Activated CD4-positive, alpha-beta T cell treated with anti-CD3 and anti-CD28 coated beads, Interleukin-2, amount 50 U/mL, for 48 hours (primary cell): Measurements from ENCODE around the gene RNF126.
"Not testable (repeated sequence)": the region's sequence is repeated elsewhere in the genome, so short reads cannot be mapped to it uniquely, and the experiment has no call there.

Experiments
- DNase-seq, 2 experiments: peaks; one replicate each; pipeline ENCODE4 v3.0.0-alpha.2; 2020

Gene RNF126

GRCh38 chr19:645912-646778, 16.9 kb downstream of the RNF126 start:
- DNase-seq: no peak

GRCh38 chr19:644789-645188, 18.2 kb downstream of the RNF126 start:
- DNase-seq: no peak

GRCh38 chr19:644363-644762, 18.7 kb downstream of the RNF126 start:
- DNase-seq: no peak

GRCh38 chr19:643736-644135, 19.3 kb downstream of the RNF126 start:
- DNase-seq: no peak

- DNase-seq: no peak
Observed at GRCh38 chr19:642767-643727, 20.0 kb downstream of the RNF126 start.

GRCh38 chr19:641702-642101, 21.3 kb downstream of the RNF126 start:
- no peak for DNase-seq

GRCh38 chr19:640606-641189, 22.3 kb downstream of the RNF126 start:
- DNase-seq: no peak

- no peak for DNase-seq
Observed at GRCh38 chr19:640161-640558, 22.9 kb downstream of the RNF126 start.

- peak; percentile 95 to 97 for DNase-seq
Observed at GRCh38 chr19:639253-640160, 23.5 kb downstream of the RNF126 start, which contains the start of gene FGF22. Gene FGF22 (plus strand): TSS chr19:639879. CDS start chr19:639926, 47 bp downstream.

GRCh38 chr19:638906-639252, 24.1 kb downstream of the RNF126 start:
- DNase-seq: no peak

- DNase-seq: no peak
Observed at GRCh38 chr19:634975-635652, 27.9 kb downstream of the RNF126 start.

GRCh38 chr19:633786-634639, 29.0 kb downstream of the RNF126 start:
- no peak for DNase-seq

- DNase-seq: peak; percentile 94 to 96
Observed at GRCh38 chr19:633068-633785, 29.8 kb downstream of the RNF126 start, which contains the start of gene POLRMT. Gene POLRMT (minus strand): TSS chr19:633537. CDS start chr19:633512, 25 bp downstream.

- DNase-seq: peak; percentile 64 to 71
Observed at GRCh38 chr19:632579-633067, 30.4 kb downstream of the RNF126 start.

GRCh38 chr19:629961-630714, 32.9 kb downstream of the RNF126 start:
- no peak for DNase-seq

- not testable (repeated sequence) for DNase-seq
Observed at GRCh38 chr19:629515-629914, 33.5 kb downstream of the RNF126 start.

GRCh38 chr19:628168-628567, 34.8 kb downstream of the RNF126 start:
- peak in 1 of 2 experiments; percentile 48 for DNase-seq

GRCh38 chr19:626566-626965, 36.4 kb downstream of the RNF126 start:
- DNase-seq: not testable (repeated sequence)

- no peak for DNase-seq
Observed at GRCh38 chr19:625257-625656, 37.8 kb downstream of the RNF126 start.
